GM20431 (cell line): ENCODE data around the gene ANKRD36.
"Not testable (repeated sequence)": the region's sequence is repeated elsewhere in the genome, so short reads cannot be mapped to it uniquely, and the experiment has no call there.

Source experiments
- in situ Hi-C: fragments of 300-500 bp; cut with MseI, MboI; formaldehyde crosslinking; loops from one replicate; pipeline ENCODE4 v1.15.0; 2020; ENCODE audit warnings: low sequenced_read_pairs; ENCODE audit not compliant: unreplicated experiment

Gene ANKRD36

DNA sequence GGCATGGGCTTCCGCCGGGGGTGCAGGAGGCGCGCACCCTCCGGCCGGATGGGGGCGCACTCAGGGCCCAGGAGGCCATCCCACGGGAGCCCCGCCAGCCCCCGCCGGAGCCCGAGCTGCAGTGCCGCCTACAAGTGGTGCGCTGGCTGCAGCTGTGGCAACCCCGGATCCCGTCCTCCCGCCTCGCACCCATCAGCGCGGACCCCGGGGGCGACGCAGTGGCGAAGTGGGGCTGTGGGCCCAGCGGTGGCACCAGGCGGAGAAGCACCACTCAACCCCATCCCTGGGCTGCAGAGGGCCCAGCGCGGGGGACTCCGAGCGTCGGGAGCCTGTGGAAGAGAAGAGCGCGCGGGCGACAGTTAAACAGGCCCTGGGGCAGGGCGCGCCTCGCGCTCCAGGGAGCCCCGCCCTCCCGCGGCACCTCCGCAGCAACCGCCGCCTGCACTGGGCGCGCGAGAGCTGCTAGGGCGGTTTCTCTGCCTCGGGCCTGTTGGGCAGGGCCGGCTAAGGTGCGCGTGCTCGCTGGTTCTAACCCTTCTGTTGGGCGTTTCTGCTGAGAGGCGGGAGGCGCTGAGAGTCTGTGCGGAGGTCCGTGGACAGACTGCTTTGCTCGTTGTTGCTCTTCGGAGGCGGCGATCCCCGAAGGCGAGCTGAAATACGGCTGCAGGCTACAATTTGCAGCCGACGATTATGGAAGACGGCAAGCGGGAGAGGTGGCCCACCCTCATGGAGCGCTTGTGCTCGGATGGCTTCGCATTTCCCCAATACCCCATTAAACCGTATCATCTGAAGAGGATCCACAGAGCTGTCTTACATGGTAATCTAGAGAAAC is at the start of gene ANKRD36:
TSS of gene ANKRD36 (plus strand) at position 104 of the 832 bp plus-strand sequence. CDS start at position 691, 587 bp downstream.
- in situ Hi-C loops = not testable (repeated sequence)

- in situ Hi-C loops = not testable (repeated sequence)
Measured at GRCh38 chr2:97066030-97066429, 46.9 kb upstream of the ANKRD36 start.

DNA sequence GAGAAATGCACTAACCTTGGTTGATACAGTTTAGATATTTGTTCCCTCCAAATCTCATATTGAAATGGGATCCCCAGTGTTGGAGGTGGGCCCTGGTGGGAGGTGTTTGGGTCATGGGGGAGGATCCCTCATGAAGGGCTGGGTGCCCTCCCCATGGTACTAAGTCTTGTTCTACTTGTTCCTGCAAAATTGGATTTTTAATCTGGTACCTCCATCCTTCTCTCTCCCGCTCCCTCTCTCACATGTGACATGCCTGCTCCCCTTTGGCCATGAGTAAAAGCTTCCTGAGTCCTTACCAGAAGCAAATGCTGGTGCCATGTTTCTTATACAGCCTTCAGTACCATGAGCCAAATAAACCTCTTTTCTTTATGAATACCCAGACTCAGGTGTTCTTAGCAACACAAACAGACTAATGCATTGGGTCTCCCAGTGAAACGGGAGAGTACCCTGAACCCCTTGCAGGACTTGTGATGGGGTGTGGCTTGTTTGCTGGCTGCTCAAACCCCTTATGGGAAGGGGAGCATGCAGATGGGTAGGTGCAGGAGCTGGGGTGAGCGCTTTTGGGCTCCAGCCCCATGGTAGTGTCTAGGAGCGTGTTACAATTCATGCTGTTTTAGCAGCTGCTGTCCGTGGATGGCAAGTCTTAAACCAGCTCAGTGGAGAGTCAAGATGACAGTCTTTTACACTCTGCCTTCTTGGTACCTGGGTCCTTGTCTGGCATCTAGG is 45.5 kb upstream of the ANKRD36 start:
- in situ Hi-C loops = no loop called here

DNA sequence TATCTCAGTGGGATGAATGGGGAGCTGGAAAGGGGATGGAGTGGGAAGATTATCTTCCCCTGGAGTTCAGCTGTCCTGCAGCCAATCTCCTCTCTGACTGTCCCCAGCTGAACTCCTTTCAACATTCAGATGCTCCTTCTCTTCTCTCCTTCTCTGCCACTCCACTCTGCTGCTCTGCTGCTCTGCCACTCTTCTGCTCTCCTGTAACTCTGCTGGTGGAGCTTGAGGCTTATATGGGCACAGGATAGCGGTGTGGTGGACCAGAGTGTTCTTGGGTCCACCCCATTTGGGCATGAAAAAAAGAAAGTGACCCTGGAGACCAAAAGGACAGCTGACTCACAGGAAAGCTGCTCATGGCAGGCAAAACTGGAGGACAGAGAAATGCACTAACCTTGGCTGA is 44.9 kb upstream of the ANKRD36 start:
- in situ Hi-C loops = no loop called here

- in situ Hi-C loops = not testable (repeated sequence)
Measured at GRCh38 chr2:97068722-97069121, 44.2 kb upstream of the ANKRD36 start.

- in situ Hi-C loops = not testable (repeated sequence)
Measured at GRCh38 chr2:97070915-97071314, 42.0 kb upstream of the ANKRD36 start.

DNA sequence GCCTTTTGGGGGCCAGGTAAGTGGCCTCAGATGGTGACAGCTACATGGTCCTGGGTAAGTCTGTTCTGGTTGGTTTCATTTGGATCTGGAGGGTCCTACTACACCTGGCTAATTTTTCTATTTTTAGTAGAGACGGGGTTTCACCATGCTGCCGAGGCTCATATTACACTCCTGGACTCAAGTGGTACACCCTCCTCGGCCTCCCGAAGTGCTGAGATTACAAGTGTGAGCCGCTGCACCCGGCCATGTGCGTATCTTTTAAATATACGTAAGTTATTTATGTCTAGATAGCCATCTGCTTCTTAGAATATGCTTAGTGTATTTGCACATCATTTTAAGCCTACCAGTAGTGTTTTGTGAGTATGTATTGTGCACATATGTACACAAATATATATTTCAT is 35.7 kb upstream of the ANKRD36 start:
- in situ Hi-C loops = loop anchor here (25.0 kb wide), 1 partner anchor 90 kb away; the partner anchor contains the start of gene FAM178B

DNA sequence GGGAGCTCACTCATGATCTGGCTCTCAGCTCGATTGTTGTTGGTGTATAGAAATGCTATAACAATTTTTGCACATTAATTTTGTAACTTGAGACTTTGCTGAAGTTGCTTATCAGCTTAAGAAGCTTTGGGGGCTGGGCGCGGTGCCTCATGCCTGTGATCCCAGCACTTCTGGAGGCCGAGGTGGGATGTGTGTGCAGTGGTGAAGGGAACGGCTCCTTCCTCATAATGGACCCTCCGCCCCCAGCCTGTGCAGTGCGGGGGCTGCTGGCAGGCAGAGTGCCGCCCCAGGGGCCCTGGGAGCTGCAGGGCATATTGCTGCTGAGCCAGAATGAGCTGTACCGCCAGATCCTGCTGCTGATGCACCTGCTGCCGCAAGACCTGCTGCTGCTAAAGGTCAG is 32.1 kb upstream of the ANKRD36 start:
- in situ Hi-C loops = loop anchor here (25.0 kb wide), 1 partner anchor 94 kb away; the partner anchor contains the start of gene FAM178B

- in situ Hi-C loops = loop anchor here (25.0 kb wide), 1 partner anchor 95 kb away; the partner anchor contains the start of gene FAM178B
Measured at GRCh38 chr2:97082206-97082605, 30.7 kb upstream of the ANKRD36 start.

DNA sequence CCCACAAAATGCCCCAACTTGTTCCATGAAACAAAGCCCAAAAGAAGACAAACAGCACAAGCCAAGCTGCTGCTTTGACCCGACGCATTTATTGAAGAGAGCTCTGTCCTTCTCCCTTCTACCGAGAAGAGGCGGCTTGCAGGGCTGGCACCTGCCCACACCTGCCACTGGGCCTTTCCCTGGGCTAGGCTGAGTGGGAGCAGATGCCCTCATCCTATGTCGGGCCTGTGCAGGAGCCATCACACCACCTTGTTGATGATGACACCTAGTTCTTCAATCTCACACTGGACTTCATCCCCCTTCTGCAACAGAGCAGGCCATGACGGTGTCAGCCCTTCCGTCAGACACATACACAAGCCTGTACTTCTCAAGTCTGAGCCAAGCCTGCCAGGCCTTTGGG is 29.4 kb upstream of the ANKRD36 start:
- in situ Hi-C loops = loop anchor here (25.0 kb wide), 1 partner anchor 96 kb away; the partner anchor contains the start of gene FAM178B

DNA sequence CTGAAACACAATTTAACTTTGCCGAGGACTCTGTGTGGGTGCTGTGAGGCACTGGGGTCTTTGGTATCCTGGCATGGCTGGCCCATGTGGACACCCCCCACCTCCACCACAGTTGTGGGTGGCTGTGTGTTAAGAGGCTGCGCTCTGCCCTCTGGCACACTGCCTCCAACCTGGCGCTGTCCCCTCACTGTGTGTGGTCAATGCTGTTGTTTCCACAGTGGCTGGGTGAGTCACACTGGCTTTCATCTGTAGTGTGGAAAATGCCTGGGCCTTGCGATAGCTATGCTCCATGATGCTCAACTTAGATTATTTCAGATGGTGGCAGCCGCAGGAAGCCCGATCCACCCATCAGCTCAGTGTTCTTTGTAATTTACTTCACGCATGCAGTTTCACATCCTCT is 27.9 kb upstream of the ANKRD36 start:
- in situ Hi-C loops = loop anchor here (25.0 kb wide), 1 partner anchor 98 kb away; the partner anchor contains the start of gene FAM178B

DNA sequence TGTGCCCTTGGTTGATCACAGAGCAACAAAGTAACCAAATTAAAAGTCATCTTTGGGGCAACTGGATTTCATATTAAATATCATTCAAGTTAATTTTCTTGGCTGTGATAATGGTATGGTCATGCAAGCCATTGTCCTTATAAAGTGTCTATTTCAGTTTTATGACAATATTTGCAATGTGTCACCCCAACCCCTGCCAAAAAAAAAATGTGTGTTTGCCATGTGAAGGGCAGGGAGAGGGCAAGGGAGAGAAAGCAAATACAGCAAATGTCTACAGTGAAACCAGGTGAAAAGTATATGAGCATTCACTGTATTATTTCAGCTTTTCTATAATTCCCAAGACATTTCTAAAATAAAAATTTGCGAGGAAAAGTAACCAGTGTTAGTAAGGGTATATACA is 24.2 kb upstream of the ANKRD36 start:
- in situ Hi-C loops = loop anchor here (25.0 kb wide), 1 partner anchor 101 kb away; the partner anchor contains the start of gene FAM178B

DNA sequence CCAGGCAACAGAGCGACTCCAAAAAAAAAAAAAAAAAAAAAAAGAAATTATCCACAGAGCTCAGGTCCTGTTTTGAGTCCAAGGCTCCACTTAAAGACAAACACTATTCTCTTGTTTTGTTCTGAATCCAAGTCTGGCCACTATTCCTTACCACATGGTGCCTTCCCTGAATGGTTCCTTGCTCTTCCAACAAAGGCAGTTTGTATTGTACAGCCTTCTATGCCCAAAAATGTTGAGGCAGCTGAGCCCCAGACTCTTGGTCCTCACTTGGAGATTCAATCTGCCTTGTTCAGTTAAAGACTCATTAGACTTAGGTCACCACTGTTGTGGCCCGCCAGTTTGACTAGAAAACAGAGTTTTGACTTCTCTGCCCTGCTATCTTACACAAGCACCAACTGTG is 20.0 kb upstream of the ANKRD36 start:
- in situ Hi-C loops = loop anchor here (25.0 kb wide), 1 partner anchor 106 kb away; the partner anchor contains the start of gene FAM178B

- in situ Hi-C loops = loop anchor here (25.0 kb wide), 1 partner anchor 107 kb away; the partner anchor contains the start of gene FAM178B
Measured at GRCh38 chr2:97093983-97094771, 18.8 kb upstream of the ANKRD36 start.

GRCh38 chr2:97094772-97095611 is 18.0 kb upstream of the ANKRD36 start, which contains the start of gene FAHD2B:
TSS of gene FAHD2B (minus strand) at chr2:97094882. CDS start at chr2:97091706, 3,176 bp downstream.
- in situ Hi-C loops = loop anchor here (25.0 kb wide), 1 partner anchor 108 kb away; the partner anchor contains the start of gene FAM178B

GRCh38 chr2:97095661-97096060 is 17.3 kb upstream of the ANKRD36 start:
- in situ Hi-C loops = loop anchor here (25.0 kb wide), 1 partner anchor 108 kb away; the partner anchor contains the start of gene FAM178B

DNA sequence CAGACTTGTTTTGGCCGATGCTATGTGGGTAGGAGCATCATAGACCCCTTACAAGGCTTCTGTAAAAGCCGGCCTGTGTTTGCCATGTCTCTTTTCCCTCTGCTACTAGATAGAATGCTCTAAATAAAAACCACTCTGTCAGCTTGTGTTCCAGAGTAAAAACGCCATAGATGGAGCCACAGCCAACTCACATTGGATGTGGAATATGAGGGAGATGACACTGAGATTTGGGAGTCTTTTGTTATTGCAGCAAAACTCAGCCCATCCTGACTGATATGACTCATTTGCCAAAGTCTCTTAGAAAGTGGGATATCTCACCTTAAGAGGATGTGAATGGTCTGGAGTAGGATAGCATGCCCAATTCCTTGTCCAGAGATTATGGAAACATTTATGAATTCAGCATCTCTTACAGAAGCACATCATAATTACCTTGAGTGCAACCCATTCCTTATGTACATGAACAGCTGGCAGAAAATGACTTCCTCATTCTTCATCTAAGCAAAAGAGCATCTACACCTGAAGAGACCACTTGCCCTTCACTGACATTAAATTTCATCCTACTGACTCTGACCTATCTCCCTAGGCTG is 14.1 kb upstream of the ANKRD36 start:
- in situ Hi-C loops = loop anchor here (25.0 kb wide), 1 partner anchor 112 kb away; the partner anchor contains the start of gene FAM178B

- in situ Hi-C loops = not testable (repeated sequence)
Measured at GRCh38 chr2:97106878-97107277, 6.1 kb upstream of the ANKRD36 start.
